ENCODE data around the gene C14orf119. TPM values are rescaled to one million over a fixed set of nuclear protein-coding genes. Genes with fewer than 3 reads are reported as not detected.
A peak's percentile ranks its signal among the peaks of the same experiment; 100 is the strongest.

Gene C14orf119
- total and polyA plus RNA-seq, 8 donors: 1.8 to 51.8 (median 25.2) TPM; not detected in 1

GRCh38 chr14:23052671-23053070, 42.6 kb upstream of the C14orf119 start:
- Histone ChIP-seq H3K27ac (no peak overlapping the region), H3K4me1 (peaks cover 12 to 21% (median 16%) of the 10 kb centered on the region in 4 donors), H3K9me3 (no peaks in the 10 kb centered on the region), H3K36me3 (no peaks in the 10 kb centered on the region), H3K27me3 (peaks cover 0 to 7% (median 0%) of the 10 kb centered on the region in 3 donors), H3K4me3 (no peak overlapping the region)
- intact Hi-C loops (cut with DNase I; ENCODE audit: low total_unique reads): no loop called here
- 67 to 86% (median 80%) methylated on average over 3 of the region's 3 CpGs for WGBS, 5 donors
- no peak for DNase-seq
- TF ChIP-seq EP300 (IDR thresholded peaks at IDR 0.05): no peak
- no peak for TF ChIP-seq POLR2AphosphoS5 (IDR thresholded peaks at IDR 0.05)
- no peak for TF ChIP-seq POLR2A (IDR thresholded peaks at IDR 0.05)
- no peak for TF ChIP-seq CTCF (IDR thresholded peaks at IDR 0.05)

- H3K27me3 ChIP-seq: no peaks in the 10 kb centered on the region
- 93 to 97% (median 96%) methylated on average over 7 to 10 of the region's 10 CpGs for WGBS, 5 donors
- peaks cover 0 to under 1% (median 0%) of the 10 kb centered on the region in 4 donors for H3K36me3 ChIP-seq
- H3K4me1 ChIP-seq: peaks cover 12 to 28% (median 23%) of the 10 kb centered on the region in 4 donors
- no peak overlapping the region for H3K4me3 ChIP-seq
- TF ChIP-seq POLR2AphosphoS5 (IDR thresholded peaks at IDR 0.05): no peak
- no peak for TF ChIP-seq POLR2A (IDR thresholded peaks at IDR 0.05)
- no peak for TF ChIP-seq CTCF (IDR thresholded peaks at IDR 0.05)
- no peak for TF ChIP-seq EP300 (IDR thresholded peaks at IDR 0.05)
- DNase-seq: no peak
- intact Hi-C loops (cut with DNase I; ENCODE audit: low total_unique reads): no loop called here
- H3K27ac ChIP-seq: no peak overlapping the region
- H3K9me3 ChIP-seq: no peaks in the 10 kb centered on the region
Measured at GRCh38 chr14:23053426-23053825, 41.9 kb upstream of the C14orf119 start.

- Histone ChIP-seq H3K4me3 (no peak overlapping the region), H3K27ac (no peak overlapping the region), H3K4me1 (peaks cover 12 to 30% (median 23%) of the 10 kb centered on the region in 4 donors), H3K36me3 (peaks cover 5 to 9% (median 7%) of the 10 kb centered on the region in 4 donors), H3K9me3 (no peaks in the 10 kb centered on the region), H3K27me3 (no peaks in the 10 kb centered on the region)
- intact Hi-C loops (cut with DNase I; ENCODE audit: low total_unique reads): no loop called here
- TF ChIP-seq CTCF (IDR thresholded peaks at IDR 0.05) (peak in 1 of 7 experiments; percentile 8), EP300 (IDR thresholded peaks at IDR 0.05) (no peak), POLR2A (IDR thresholded peaks at IDR 0.05) (no peak)
- DNase-seq: no peak
- 75 to 79% (median 77%) methylated on average over 14 to 17 of the region's 17 CpGs for WGBS, 5 donors
Measured at GRCh38 chr14:23054000-23054811, 41.1 kb upstream of the C14orf119 start.

GRCh38 chr14:23055147-23055550, 40.2 kb upstream of the C14orf119 start:
- Histone ChIP-seq H3K27me3 (no peaks in the 10 kb centered on the region), H3K4me3 (no peak overlapping the region), H3K36me3 (peaks cover 15 to 18% (median 17%) of the 10 kb centered on the region in 4 donors), H3K27ac (no peak overlapping the region), H3K9me3 (no peaks in the 10 kb centered on the region), H3K4me1 (peaks cover 12 to 30% (median 23%) of the 10 kb centered on the region in 4 donors)
- WGBS, 5 donors: 96 to 99% (median 97%) methylated on average over 11 to 12 of the region's 12 CpGs
- DNase-seq: no peak
- intact Hi-C loops (cut with DNase I; ENCODE audit: low total_unique reads): no loop called here
- TF ChIP-seq EP300 (IDR thresholded peaks at IDR 0.05) (no peak), POLR2AphosphoS5 (IDR thresholded peaks at IDR 0.05) (no peak), POLR2A (IDR thresholded peaks at IDR 0.05) (no peak)

Measured in stomach (tissue), 9 donors.